OCI-LY7 (cell line): ENCODE results near the gene FAM156A.

Source experiments
- EZH2phosphoT487 ChIP-seq: fragments of 200-600 bp; sonication (generic); IDR thresholded peaks from 2 replicates; pipeline ENCODE4 v1.6.1; 2018; ENCODE audit warnings: low read depth, borderline replicate concordance, mild to moderate bottlenecking, mixed run types, antibody characterized with exemption, low read length, moderate library complexity, mixed read lengths
- TF ChIP-seq, protein P1 (sequence below): fragments of 200-600 bp; sonication (generic); conservative IDR thresholded peaks from 2 replicates; pipeline ENCODE4 v1.5.1; 2014; ENCODE audit warnings: mild to moderate bottlenecking, antibody characterized with exemption, low read length, moderate library complexity, mixed read lengths

DNA sequence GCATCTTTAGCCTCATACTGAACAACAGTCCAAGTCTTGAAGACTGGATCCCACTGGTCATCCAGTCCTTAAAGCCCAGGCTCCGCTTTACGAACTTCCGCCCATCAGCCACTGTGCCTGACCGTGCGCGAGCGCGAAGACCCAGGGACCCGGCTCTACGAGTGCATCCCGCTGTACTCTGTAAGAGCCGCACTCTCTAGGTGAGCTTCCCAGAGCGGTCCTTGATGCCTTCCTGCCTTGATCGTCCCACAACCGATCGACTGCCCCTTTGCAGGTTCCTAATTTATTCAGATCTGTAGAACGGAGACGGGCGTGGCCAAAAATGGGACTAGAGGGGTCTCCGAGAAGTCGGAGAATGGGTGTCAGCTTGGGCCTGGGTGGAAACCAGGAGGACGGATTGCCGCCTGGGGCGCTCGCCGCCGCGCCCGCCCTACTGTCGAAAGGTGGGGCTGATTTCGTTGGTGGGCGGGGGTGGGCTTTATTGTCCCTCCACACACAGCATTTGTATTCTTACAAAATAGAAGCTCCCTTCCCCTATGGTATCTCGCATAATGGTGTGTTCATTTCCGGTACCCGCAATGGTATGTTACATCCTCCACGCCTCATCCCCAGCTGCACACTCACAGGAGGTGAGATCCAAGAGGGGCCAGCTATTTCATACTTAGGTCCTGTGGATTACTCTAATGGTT is 42.3 kb upstream of the FAM156A start:
- TF ChIP-seq, protein P1, sequence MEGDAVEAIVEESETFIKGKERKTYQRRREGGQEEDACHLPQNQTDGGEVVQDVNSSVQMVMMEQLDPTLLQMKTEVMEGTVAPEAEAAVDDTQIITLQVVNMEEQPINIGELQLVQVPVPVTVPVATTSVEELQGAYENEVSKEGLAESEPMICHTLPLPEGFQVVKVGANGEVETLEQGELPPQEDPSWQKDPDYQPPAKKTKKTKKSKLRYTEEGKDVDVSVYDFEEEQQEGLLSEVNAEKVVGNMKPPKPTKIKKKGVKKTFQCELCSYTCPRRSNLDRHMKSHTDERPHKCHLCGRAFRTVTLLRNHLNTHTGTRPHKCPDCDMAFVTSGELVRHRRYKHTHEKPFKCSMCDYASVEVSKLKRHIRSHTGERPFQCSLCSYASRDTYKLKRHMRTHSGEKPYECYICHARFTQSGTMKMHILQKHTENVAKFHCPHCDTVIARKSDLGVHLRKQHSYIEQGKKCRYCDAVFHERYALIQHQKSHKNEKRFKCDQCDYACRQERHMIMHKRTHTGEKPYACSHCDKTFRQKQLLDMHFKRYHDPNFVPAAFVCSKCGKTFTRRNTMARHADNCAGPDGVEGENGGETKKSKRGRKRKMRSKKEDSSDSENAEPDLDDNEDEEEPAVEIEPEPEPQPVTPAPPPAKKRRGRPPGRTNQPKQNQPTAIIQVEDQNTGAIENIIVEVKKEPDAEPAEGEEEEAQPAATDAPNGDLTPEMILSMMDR, result no peak
- TF ChIP-seq EZH2phosphoT487, result no peak
